Lower leg skin (tissue), 4 donors: ENCODE data around the gene RBM22. TPM values are rescaled to one million over a fixed set of nuclear protein-coding genes. Genes with fewer than 3 reads are reported as not detected.

Source experiments
- DNase-seq, 2 donors: peaks; one replicate each; pipeline ENCODE4 v3.0.0-alpha.2; 2019; ENCODE audit warnings: low spot score in 2 of 2
- H3K4me3 ChIP-seq: fragments of 200-600 bp; sonication (generic); 2 replicates; pipeline ENCODE4 v1.5.1; 2017; ENCODE audit warnings: mild to moderate bottlenecking, low read depth; ENCODE audit not compliant: poor library complexity, severe bottlenecking
- CTCF ChIP-seq, 3 donors: fragments of 450-650 bp; IDR thresholded peaks; one replicate each; pipeline ENCODE4 v1.5.1; 2016; ENCODE audit warnings: antibody characterized with exemption in 3 of 3, mild to moderate bottlenecking in 3 of 3, moderate library complexity in 2 of 3
- POLR2A ChIP-seq, 2 donors: fragments of 450-650 bp; IDR thresholded peaks; one replicate each; pipeline ENCODE4 v1.6.1; 2016 to 2017; ENCODE audit warnings: antibody characterized with exemption in 2 of 2, mild to moderate bottlenecking in 1 of 2, moderate library complexity in 1 of 2
- WGBS, 2 donors: methylation state at CpG; one replicate each; pipeline ENCODE4 v1.1.5; 2018; 5-methylcytosine and 5-hydroxymethylcytosine counted together
- intact Hi-C: fragments of 100-400 bp; cut with DNase I; formaldehyde crosslinking; loops from one replicate; pipeline ENCODE4 v1.15.0; 2023; ENCODE audit warnings: low total_unique reads
- total RNA-seq, 4 donors: library from RNA; depleted of rRNA; stranded (reverse); fragments of >200 nt; gene quantifications; one replicate each; pipeline ENCODE4 v1.1.0, GENCODE V29; 2016

The RBM22 gene
- total RNA-seq, 4 donors from 2014 or later = 27.6 to 38.6 (median 35.9) TPM

DNA sequence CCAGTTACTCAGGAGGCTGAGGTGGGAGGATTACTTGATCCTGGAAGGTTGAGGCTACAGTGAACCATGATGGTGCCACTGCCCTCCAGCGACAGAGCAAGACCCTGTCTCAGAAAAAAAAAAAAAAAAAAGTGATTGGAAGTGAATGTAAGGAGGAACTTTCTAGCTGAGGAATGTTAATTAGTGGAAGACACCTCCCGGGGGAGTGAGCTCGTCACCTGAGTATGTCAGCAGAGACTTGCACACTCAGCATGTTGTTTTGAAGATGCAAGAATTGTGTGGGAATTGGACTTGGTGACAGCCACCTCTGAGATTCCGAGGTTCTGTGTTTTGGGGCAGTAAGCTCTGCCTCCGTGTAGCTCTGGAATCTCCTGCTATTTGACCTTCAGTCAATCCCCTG lies 56.8 kb downstream of the RBM22 start:
- no peak for DNase-seq
- intact Hi-C loops = no loop called here
- H3K4me3 ChIP-seq = no peak overlapping the region
- TF ChIP-seq POLR2A (IDR thresholded peaks at IDR 0.05) (no peak), CTCF (IDR thresholded peaks at IDR 0.05) (no peak)
- 68 to 71% methylated on average over 5 of the region's 5 CpGs for WGBS, 2 donors

DNA sequence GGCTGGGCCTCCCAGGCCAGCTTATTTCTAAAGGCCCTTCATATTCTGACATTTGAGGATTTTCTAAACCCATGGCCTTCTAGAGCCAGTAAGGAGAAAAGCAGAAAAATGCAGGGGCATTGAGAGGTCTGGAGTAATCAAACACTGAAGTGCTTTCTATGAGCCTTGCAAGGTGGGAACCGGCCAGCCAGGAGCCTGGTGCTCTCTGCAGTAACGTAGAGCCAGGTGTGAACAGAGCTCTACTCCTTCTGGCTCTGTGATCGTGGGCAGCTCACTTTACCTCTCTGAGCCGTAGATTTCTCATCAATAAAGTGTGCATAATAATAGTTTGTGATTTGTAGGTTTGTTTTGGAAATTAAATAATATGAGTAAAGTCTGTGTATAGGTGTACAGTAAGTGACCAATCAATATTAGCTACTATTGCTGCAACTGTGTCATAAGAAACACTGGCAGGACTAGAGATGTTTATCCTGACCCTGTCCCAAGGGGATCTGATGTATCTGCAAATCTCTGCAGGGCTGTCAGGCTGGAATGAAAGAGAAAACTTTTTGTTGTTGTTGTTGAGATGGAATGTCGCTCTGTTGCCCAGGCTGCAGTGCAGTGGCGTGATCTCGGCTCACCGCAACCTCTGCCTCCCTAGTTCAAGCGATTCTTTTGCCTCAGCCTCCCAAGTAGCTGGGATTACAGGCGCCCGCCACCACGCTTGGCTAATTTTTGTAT lies 57.7 kb downstream of the RBM22 start:
- no peak for DNase-seq
- no peak overlapping the region for H3K4me3 ChIP-seq
- whole genome bisulfite sequencing, 2 donors = 89 to 92% methylated on average over 12 of the region's 12 CpGs
- no peak for TF ChIP-seq CTCF (IDR thresholded peaks at IDR 0.05)
- no peak for TF ChIP-seq POLR2A (IDR thresholded peaks at IDR 0.05)
- intact Hi-C loops = no loop called here

DNA sequence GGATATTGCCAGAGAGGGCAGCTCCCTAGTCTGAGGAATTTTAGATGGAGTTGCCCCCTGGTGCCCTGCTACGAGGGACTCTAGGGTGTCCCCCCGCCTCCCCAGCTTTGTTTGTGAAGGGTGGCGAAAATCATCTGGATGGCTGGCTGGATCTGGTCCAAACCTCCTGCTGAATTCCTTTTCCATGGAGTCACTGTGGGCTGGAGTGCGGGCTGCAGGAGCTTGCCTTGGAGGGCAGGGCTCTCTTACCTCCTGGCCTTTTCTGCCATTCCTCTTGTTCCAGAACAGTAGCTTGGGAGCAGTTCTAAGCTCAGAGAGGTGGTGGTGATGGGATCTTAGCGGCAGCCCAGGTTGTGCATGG lies 58.3 kb downstream of the RBM22 start:
- intact Hi-C loops = no loop called here
- 25% methylated on average over 5 of the region's 5 CpGs for WGBS, 2 donors
- no peak for TF ChIP-seq CTCF (IDR thresholded peaks at IDR 0.05)
- TF ChIP-seq POLR2A (IDR thresholded peaks at IDR 0.05) = no peak
- no peak overlapping the region for H3K4me3 ChIP-seq
- DNase-seq = peak; percentile 70 to 93

DNA sequence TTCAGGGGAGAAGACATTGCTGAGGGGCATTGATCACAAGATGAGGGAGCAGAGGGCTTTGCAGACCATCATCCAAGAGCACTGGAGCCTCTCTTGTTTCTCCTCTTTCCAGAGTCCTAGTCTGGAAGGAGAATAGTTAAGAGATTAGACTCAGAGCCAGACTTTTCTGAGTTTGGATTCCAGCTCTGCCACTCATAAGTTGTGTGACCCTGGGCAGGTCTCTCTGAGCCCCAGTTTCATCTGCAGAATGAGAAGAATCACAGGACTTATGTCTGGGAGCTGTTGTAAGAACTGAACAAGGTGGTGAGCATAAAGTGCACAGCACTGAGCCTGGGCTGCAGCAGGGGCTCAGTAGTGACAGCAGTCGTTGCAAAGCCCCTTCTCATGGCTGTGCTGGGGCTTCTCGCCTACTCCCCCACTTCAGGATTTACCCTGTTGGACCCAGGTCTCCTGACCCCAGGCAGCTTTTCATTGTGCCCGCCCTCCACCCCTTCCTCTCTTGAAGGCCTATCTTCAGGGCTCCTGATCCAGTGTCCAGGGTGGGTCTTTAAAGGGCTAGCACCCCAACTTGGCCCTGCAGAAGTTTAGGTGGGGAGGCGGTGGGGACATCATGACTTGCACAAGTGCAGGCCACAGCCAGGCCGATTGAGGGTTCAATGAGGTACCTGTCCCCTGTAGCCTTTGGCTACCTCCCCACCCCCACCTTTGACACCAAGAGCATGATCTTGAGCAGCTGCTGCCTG lies 58.9 kb downstream of the RBM22 start:
- 77 to 80% methylated on average over 5 of the region's 5 CpGs for WGBS, 2 donors
- no peak for DNase-seq
- intact Hi-C loops = no loop called here
- no peak overlapping the region for H3K4me3 ChIP-seq
- no peak for TF ChIP-seq CTCF (IDR thresholded peaks at IDR 0.05)
- TF ChIP-seq POLR2A (IDR thresholded peaks at IDR 0.05) = no peak

GRCh38 chr5:150641006-150641570 lies 59.8 kb downstream of the RBM22 start:
- 56 to 63% methylated on average over 9 of the region's 9 CpGs for WGBS, 2 donors
- no peak for TF ChIP-seq CTCF (IDR thresholded peaks at IDR 0.05)
- TF ChIP-seq POLR2A (IDR thresholded peaks at IDR 0.05) = no peak
- DNase-seq = no peak
- H3K4me3 ChIP-seq = no peak overlapping the region
- intact Hi-C loops = no loop called here

Other genes starting within 250 kb of the RBM22 start
- 100 to 1,000 TPM in 3 of 4 donors, 10 to 100 TPM in 1; 62.9 to 127 (median 115) TPM for gene NDST1, start 192.9 kb downstream of the RBM22 start, total RNA-seq
- 1 to 10 TPM; 3.8 to 8.5 (median 4.2) TPM for gene SYNPO, start 60.4 kb downstream of the RBM22 start, total RNA-seq
- under 1 TPM in 1 of 4 donors, not detected in 3; 0.10 TPM for gene MYOZ3, start 39.8 kb downstream of the RBM22 start, total RNA-seq
- gene DCTN4, start 58.0 kb upstream of the RBM22 start, total RNA-seq = 10 to 100 TPM; 50.1 to 73.1 (median 57.5) TPM
- 10 to 100 TPM in 2 of 4 donors, 1 to 10 TPM in 2; 6.2 to 17.6 (median 9.2) TPM for gene SMIM3, start 77.7 kb upstream of the RBM22 start, total RNA-seq
- gene IRGM, start 145.5 kb upstream of the RBM22 start, total RNA-seq = under 1 TPM in 1 of 4 donors, not detected in 3; 0.19 TPM
- gene ZNF300, start 203.9 kb upstream of the RBM22 start, total RNA-seq = 1 to 10 TPM in 3 of 4 donors, under 1 TPM in 1; 0.80 to 1.8 (median 1.4) TPM